ENCODE data around the gene HECTD1.
"Not testable (repeated sequence)": the region's sequence is repeated elsewhere in the genome, so short reads cannot be mapped to it uniquely, and the experiment has no call there.

DNA sequence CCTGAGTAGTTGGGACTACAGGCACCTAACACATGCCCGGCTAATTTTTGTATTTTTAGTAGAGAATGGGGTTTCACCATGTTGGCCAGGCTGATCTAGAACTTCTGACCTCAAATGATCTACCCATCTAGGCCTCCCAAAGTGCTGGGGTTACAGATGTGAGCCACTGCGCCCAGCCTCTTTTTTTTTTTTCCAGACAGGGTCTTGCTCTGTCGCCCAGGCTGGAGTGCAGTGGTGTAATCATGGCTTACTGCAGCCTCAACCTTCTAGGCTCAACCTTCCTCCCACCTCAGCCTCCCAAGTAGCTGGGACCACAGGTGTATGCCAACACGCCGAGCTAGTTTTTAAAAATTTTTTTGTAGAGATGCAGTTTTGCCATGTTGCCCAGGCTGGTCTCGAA is 25.6 kb downstream of the HECTD1 start:
- not testable (repeated sequence) for TF ChIP-seq CHD4 (IDR thresholded peaks at IDR 0.05); ESRRA (IDR thresholded peaks at IDR 0.05; ENCODE audit: low read length); TAF1 (IDR thresholded peaks at IDR 0.05; ENCODE audit: borderline replicate concordance, low read depth, low read length); ZBTB40 (IDR thresholded peaks at IDR 0.05; ENCODE audit: borderline replicate concordance); CTCF (IDR thresholded peaks at IDR 0.05 in 2 of 3, conservative IDR thresholded peaks at IDR 0.05 in 1 of 3; ENCODE audit: control insufficient read depth in 2 of 3, extremely low read depth in 1 of 3, insufficient read depth in 1 of 3, low read depth in 3 of 3, low read length in 3 of 3); MXI1 (IDR thresholded peaks at IDR 0.05; ENCODE audit: low read depth, low read length); CREB1 (IDR thresholded peaks at IDR 0.05; ENCODE audit: low read depth); MEF2A (IDR thresholded peaks at IDR 0.05; ENCODE audit: insufficient read depth, low read depth, low read length)
- TF ChIP-seq, protein P1, sequence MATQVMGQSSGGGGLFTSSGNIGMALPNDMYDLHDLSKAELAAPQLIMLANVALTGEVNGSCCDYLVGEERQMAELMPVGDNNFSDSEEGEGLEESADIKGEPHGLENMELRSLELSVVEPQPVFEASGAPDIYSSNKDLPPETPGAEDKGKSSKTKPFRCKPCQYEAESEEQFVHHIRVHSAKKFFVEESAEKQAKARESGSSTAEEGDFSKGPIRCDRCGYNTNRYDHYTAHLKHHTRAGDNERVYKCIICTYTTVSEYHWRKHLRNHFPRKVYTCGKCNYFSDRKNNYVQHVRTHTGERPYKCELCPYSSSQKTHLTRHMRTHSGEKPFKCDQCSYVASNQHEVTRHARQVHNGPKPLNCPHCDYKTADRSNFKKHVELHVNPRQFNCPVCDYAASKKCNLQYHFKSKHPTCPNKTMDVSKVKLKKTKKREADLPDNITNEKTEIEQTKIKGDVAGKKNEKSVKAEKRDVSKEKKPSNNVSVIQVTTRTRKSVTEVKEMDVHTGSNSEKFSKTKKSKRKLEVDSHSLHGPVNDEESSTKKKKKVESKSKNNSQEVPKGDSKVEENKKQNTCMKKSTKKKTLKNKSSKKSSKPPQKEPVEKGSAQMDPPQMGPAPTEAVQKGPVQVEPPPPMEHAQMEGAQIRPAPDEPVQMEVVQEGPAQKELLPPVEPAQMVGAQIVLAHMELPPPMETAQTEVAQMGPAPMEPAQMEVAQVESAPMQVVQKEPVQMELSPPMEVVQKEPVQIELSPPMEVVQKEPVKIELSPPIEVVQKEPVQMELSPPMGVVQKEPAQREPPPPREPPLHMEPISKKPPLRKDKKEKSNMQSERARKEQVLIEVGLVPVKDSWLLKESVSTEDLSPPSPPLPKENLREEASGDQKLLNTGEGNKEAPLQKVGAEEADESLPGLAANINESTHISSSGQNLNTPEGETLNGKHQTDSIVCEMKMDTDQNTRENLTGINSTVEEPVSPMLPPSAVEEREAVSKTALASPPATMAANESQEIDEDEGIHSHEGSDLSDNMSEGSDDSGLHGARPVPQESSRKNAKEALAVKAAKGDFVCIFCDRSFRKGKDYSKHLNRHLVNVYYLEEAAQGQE (IDR thresholded peaks at IDR 0.05; ENCODE audit: low read depth, low read length), result not testable (repeated sequence)
